Measurements from ENCODE around the gene LIME1. TPM values are rescaled to one million over a fixed set of nuclear protein-coding genes. Genes with fewer than 3 reads are reported as not detected.

LIME1 gene
- total and polyA plus RNA-seq, 7 donors: 1.7 to 5.1 (median 3.1) TPM

DNA sequence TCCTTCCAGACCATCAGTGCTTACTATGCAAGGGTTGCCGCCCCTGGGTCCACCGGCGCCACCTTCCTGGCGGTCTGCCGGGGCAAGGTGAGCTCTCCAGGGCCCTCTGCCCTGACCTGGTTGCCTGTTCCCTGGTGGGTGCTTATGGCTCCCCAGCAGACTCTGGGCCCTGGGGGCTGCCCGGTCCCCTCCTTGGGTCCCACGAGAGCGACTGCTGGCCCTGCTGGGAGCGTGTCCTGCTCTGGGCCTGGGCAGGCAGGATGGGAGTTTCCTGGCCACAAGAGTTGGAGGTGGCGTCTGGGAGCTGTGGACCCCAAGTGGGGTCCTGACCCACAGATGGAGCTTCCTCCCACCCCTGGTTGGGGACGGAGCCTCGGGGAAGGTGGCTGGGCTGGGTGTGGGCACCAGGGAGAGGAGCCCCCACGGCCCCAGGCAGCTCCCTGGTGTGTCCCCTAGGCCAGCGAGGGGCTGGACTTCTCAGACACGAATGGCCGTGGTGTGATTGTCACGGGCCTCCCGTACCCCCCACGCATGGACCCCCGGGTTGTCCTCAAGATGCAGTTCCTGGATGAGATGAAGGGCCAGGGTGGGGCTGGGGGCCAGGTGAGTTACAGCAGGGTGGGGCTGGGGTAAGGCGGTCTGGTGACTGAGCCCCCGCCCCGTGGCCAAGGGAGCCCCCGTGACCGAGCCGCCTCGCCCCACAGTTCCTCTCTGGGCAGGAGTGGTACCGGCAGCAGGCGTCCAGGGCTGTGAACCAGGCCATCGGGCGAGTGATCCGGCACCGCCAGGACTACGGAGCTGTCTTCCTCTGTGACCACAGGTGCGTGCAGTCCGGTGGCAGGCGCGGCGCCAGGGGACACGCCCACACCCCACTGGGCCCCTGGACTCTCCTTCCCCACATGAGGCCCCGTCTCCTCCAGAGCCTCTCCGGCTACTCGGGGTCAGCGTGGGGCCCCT lies 47.1 kb upstream of the LIME1 start:
- ATAC-seq: no peak

DNA sequence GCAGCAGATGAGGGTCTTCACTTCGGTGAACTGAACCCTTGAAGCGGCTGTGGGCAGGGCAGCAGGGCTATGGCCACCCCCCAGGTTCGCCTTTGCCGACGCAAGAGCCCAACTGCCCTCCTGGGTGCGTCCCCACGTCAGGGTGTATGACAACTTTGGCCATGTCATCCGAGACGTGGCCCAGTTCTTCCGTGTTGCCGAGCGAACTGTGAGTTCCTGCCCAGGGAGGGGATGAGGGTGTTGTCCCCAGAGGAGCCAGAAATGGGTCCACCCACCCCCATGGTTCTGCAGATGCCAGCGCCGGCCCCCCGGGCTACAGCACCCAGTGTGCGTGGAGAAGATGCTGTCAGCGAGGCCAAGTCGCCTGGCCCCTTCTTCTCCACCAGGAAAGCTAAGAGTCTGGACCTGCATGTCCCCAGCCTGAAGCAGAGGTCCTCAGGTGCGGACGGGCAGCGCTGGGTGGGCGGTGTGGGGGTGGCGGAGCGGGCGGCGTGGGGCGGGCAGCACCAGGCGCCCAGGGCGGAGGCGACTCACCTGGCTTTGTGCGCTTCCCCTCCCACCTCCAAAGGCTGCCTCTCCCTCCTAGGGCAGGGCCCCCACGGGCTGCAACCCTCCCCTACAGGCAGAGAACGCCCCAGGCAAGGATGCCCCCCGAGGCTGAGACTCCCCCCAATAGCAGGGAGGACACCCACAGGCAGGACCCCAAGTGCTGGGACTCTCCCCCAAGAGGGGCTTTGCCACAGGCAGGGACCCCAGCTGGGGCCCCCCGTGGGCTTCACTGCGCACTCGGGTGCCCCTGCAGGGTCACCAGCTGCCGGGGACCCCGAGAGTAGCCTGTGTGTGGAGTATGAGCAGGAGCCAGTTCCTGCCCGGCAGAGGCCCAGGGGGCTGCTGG lies 46.2 kb upstream of the LIME1 start:
- H3K4me1 ChIP-seq: peaks cover 8% of the 10 kb centered on the region
- peak in 1 of 2 donors; percentile 56 for DNase-seq
- H3K27ac ChIP-seq: no peak overlapping the region
- no peaks in the 10 kb centered on the region for H3K9me3 ChIP-seq
- no peaks in the 10 kb centered on the region for H3K27me3 ChIP-seq (ENCODE audit: insufficient read depth in 3 of 3, low read length in 2 of 3)
- no peak overlapping the region for H3K4me3 ChIP-seq
- 79 to 91% (median 85%) methylated on average over 30 to 40 of the region's 40 CpGs for WGBS, 3 donors
- TF ChIP-seq, protein P1, sequence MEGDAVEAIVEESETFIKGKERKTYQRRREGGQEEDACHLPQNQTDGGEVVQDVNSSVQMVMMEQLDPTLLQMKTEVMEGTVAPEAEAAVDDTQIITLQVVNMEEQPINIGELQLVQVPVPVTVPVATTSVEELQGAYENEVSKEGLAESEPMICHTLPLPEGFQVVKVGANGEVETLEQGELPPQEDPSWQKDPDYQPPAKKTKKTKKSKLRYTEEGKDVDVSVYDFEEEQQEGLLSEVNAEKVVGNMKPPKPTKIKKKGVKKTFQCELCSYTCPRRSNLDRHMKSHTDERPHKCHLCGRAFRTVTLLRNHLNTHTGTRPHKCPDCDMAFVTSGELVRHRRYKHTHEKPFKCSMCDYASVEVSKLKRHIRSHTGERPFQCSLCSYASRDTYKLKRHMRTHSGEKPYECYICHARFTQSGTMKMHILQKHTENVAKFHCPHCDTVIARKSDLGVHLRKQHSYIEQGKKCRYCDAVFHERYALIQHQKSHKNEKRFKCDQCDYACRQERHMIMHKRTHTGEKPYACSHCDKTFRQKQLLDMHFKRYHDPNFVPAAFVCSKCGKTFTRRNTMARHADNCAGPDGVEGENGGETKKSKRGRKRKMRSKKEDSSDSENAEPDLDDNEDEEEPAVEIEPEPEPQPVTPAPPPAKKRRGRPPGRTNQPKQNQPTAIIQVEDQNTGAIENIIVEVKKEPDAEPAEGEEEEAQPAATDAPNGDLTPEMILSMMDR (IDR thresholded peaks at IDR 0.05): no peak
- intact Hi-C loops (cut with DNase I): no loop called here
- H3K36me3 ChIP-seq (ENCODE audit: insufficient read depth in 1 of 2, low read depth in 1 of 2): peaks cover 4 to 17% of the 10 kb centered on the region in 2 donors
- ATAC-seq: no peak

More for the DNA sequence above, 47.1 kb upstream of the LIME1 start:
- no peaks in the 10 kb centered on the region for H3K27me3 ChIP-seq (ENCODE audit: insufficient read depth in 3 of 3, low read length in 2 of 3)
- TF ChIP-seq, protein P1 (IDR thresholded peaks at IDR 0.05): no peak
- H3K36me3 ChIP-seq (ENCODE audit: insufficient read depth in 1 of 2, low read depth in 1 of 2): peaks cover 3 to 7% of the 10 kb centered on the region in 2 donors
- no peaks in the 10 kb centered on the region for H3K9me3 ChIP-seq
- 88 to 89% (median 88%) methylated on average over 43 to 44 of the region's 44 CpGs for WGBS, 3 donors
- peak overlapping the region; percentile 79 for H3K27ac ChIP-seq
- no peak overlapping the region for H3K4me3 ChIP-seq
- H3K4me1 ChIP-seq: peaks cover 8% of the 10 kb centered on the region
- peak in 1 of 2 donors; percentile 61 for DNase-seq
- intact Hi-C loops (cut with DNase I): no loop called here

DNA sequence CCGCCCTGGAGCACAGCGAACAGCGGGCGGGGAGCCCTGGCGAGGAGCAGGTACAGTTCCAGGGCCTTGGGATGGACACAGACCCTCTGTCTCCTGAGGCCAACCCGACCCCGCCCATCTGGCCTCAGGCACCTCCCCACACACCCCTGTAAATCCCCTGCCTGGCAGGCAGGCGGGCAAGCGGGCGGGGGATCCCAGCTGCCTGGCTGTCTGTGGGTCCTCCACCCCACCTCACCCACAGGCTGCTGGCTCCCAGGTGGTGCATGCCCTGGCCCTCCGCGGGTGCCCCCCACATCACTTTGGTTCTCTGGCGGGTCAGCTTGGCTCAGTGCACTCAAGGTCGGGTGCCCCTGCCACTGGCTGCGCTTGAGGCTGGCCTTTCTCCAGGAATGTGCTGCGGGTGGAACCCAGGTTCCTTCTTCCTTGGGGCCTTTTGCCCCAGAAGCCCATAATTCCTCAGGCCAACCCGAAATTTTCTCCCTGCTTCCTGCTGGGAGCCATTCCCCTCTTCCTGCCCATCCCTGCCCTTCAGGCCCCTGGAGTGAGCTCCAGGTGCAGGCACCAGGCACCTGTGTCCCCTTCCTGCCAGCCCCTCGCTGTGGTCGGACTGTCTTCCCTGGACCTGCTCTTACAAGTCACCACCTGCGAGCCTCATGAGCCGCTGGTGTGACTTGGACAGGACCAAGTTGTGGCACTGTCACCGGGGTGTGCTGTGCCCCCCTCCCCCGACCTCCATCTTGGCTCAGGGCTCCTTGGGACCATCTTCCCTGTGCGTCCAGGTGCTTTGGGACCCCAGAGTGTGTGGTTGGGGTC lies 45.4 kb upstream of the LIME1 start:
- intact Hi-C loops (cut with DNase I): no loop called here
- ATAC-seq: peak in 1 of 4 donors; percentile 4
- TF ChIP-seq, protein P1 (IDR thresholded peaks at IDR 0.05): no peak
- Histone ChIP-seq H3K9me3 (no peaks in the 10 kb centered on the region), H3K4me1 (peaks cover 8% of the 10 kb centered on the region), H3K36me3 (ENCODE audit: insufficient read depth in 1 of 2, low read depth in 1 of 2) (peaks cover 4 to 20% of the 10 kb centered on the region in 2 donors), H3K4me3 (no peak overlapping the region), H3K27ac (no peak overlapping the region), H3K27me3 (ENCODE audit: insufficient read depth in 3 of 3, low read length in 2 of 3) (no peaks in the 10 kb centered on the region)
- peak; percentile 18 to 54 for DNase-seq
- WGBS, 3 donors: 58 to 75% (median 65%) methylated on average over 20 to 24 of the region's 24 CpGs

DNA sequence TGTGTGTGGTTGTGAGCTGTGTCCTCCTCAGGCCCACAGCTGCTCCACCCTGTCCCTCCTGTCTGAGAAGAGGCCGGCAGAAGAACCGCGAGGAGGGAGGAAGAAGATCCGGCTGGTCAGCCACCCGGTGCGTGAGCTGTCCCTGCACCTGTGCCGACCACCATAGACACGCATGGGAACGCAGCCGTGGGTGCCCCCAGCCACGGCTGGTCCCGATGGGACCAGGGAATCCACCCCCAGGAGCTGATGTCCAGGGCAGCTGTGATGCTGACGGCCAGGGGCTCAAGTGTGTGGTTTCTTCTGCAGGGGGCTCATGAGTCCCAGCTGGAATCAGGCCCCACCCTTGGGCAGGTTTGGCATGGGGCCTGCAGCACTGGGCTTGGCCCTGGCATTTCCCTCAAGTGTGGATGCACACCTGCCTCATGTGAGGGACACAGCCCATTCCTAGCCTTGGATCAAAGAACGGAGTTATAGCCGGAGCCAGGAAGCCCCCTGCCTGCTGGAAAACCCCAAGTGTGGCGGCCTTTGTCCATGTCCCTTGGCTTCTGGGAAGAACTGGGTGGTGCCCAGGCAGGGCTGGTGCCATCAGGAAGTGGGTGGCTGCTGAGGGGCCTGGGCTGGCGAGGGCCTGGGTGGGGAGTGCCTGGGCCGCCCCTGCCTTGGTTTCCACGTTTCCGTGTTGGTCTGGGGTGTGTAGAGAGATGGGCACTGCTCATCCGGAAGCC lies 44.6 kb upstream of the LIME1 start:
- 57 to 74% (median 60%) methylated on average over 20 to 21 of the region's 21 CpGs for WGBS, 3 donors
- ATAC-seq (peak in 2 of 4 donors; percentile 0 to 3), DNase-seq (peak in 1 of 2 donors; percentile 53)
- H3K27me3 ChIP-seq (ENCODE audit: insufficient read depth in 3 of 3, low read length in 2 of 3): no peaks in the 10 kb centered on the region
- intact Hi-C loops (cut with DNase I): no loop called here
- peaks cover 16% of the 10 kb centered on the region for H3K4me1 ChIP-seq
- no peaks in the 10 kb centered on the region for H3K9me3 ChIP-seq
- TF ChIP-seq, protein P1 (IDR thresholded peaks at IDR 0.05): no peak
- no peak overlapping the region for H3K4me3 ChIP-seq
- H3K27ac ChIP-seq: no peak overlapping the region
- peaks cover 4 to 20% of the 10 kb centered on the region in 2 donors for H3K36me3 ChIP-seq (ENCODE audit: insufficient read depth in 1 of 2, low read depth in 1 of 2)
